GM10847 (cell line): Measurements from ENCODE around the gene VWA8.

Source experiments
- POLR2A ChIP-seq: IDR thresholded peaks from 2 replicates; pipeline ENCODE4 v1.6.1; 2011; ENCODE audit not compliant: insufficient read length; ENCODE audit errors: extremely low read depth

VWA8 gene

GRCh38 chr13:41756198-41756880, 204.6 kb downstream of the VWA8 start:
- no peak for TF ChIP-seq POLR2A

- TF ChIP-seq POLR2A: no peak
These were observed 209.0 kb downstream of the VWA8 start for GRCh38 chr13:41751734-41752445.

GRCh38 chr13:41751277-41751676, 209.6 kb downstream of the VWA8 start:
- TF ChIP-seq POLR2A: no peak

GRCh38 chr13:41746259-41746658, 214.7 kb downstream of the VWA8 start:
- TF ChIP-seq POLR2A: no peak

- TF ChIP-seq POLR2A: no peak
These were observed 217.9 kb downstream of the VWA8 start for GRCh38 chr13:41742917-41743552.

- TF ChIP-seq POLR2A: no peak
These were observed 220.4 kb downstream of the VWA8 start for GRCh38 chr13:41740479-41740878.

- no peak for TF ChIP-seq POLR2A
These were observed 238.0 kb downstream of the VWA8 start for GRCh38 chr13:41722684-41723535.

- no peak for TF ChIP-seq POLR2A
These were observed 239.9 kb downstream of the VWA8 start for GRCh38 chr13:41720839-41721561.

GRCh38 chr13:41716236-41716635, 244.7 kb downstream of the VWA8 start:
- TF ChIP-seq POLR2A: no peak

- TF ChIP-seq POLR2A: no peak
These were observed 247.5 kb downstream of the VWA8 start for GRCh38 chr13:41713405-41713804.

GRCh38 chr13:41710771-41711170, 250.1 kb downstream of the VWA8 start:
- TF ChIP-seq POLR2A: no peak

GRCh38 chr13:41709511-41709910, 251.4 kb downstream of the VWA8 start:
- TF ChIP-seq POLR2A: no peak

- no peak for TF ChIP-seq POLR2A
These were observed 252.2 kb downstream of the VWA8 start for GRCh38 chr13:41708713-41709112.

GRCh38 chr13:41707194-41707821, 253.6 kb downstream of the VWA8 start:
- TF ChIP-seq POLR2A: no peak
